RWPE1 (cell line): ENCODE data around the gene MYBBP1A.
"Not testable (repeated sequence)": the region's sequence is repeated elsewhere in the genome, so short reads cannot be mapped to it uniquely, and the experiment has no call there.

Source experiments
- CTCF ChIA-PET: fragments of 350-600 bp; sonication (Branson Sonifier 250); formaldehyde crosslinking; extraction: SDS; loops from one replicate; lab custom pipeline; 2021; lab: Yijun Ruan, JAX
- POLR2A ChIA-PET: fragments of 400-600 bp; formaldehyde crosslinking; extraction: SDS; loops from one replicate; lab custom pipeline; 2020; ENCODE audit warnings: antibody characterized with exemption; ENCODE audit not compliant: low non-redundant PET; lab: Yijun Ruan, JAX
- DNase-seq: peaks from one replicate; pipeline ENCODE4 v3.0.0; 2012; ENCODE audit warnings: low spot score
- H3K27ac ChIP-seq: fragments of 450-650 bp; 2 replicates; pipeline ENCODE4 v1.5.1; 2017
- TF ChIP-seq, protein P1 (sequence below): fragments of 450-650 bp; conservative IDR thresholded peaks from 2 replicates; pipeline ENCODE4 v1.5.1; 2017; ENCODE audit warnings: low read depth, mild to moderate bottlenecking

MYBBP1A gene, protein sequence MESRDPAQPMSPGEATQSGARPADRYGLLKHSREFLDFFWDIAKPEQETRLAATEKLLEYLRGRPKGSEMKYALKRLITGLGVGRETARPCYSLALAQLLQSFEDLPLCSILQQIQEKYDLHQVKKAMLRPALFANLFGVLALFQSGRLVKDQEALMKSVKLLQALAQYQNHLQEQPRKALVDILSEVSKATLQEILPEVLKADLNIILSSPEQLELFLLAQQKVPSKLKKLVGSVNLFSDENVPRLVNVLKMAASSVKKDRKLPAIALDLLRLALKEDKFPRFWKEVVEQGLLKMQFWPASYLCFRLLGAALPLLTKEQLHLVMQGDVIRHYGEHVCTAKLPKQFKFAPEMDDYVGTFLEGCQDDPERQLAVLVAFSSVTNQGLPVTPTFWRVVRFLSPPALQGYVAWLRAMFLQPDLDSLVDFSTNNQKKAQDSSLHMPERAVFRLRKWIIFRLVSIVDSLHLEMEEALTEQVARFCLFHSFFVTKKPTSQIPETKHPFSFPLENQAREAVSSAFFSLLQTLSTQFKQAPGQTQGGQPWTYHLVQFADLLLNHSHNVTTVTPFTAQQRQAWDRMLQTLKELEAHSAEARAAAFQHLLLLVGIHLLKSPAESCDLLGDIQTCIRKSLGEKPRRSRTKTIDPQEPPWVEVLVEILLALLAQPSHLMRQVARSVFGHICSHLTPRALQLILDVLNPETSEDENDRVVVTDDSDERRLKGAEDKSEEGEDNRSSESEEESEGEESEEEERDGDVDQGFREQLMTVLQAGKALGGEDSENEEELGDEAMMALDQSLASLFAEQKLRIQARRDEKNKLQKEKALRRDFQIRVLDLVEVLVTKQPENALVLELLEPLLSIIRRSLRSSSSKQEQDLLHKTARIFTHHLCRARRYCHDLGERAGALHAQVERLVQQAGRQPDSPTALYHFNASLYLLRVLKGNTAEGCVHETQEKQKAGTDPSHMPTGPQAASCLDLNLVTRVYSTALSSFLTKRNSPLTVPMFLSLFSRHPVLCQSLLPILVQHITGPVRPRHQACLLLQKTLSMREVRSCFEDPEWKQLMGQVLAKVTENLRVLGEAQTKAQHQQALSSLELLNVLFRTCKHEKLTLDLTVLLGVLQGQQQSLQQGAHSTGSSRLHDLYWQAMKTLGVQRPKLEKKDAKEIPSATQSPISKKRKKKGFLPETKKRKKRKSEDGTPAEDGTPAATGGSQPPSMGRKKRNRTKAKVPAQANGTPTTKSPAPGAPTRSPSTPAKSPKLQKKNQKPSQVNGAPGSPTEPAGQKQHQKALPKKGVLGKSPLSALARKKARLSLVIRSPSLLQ (N-terminal part only)

DNA sequence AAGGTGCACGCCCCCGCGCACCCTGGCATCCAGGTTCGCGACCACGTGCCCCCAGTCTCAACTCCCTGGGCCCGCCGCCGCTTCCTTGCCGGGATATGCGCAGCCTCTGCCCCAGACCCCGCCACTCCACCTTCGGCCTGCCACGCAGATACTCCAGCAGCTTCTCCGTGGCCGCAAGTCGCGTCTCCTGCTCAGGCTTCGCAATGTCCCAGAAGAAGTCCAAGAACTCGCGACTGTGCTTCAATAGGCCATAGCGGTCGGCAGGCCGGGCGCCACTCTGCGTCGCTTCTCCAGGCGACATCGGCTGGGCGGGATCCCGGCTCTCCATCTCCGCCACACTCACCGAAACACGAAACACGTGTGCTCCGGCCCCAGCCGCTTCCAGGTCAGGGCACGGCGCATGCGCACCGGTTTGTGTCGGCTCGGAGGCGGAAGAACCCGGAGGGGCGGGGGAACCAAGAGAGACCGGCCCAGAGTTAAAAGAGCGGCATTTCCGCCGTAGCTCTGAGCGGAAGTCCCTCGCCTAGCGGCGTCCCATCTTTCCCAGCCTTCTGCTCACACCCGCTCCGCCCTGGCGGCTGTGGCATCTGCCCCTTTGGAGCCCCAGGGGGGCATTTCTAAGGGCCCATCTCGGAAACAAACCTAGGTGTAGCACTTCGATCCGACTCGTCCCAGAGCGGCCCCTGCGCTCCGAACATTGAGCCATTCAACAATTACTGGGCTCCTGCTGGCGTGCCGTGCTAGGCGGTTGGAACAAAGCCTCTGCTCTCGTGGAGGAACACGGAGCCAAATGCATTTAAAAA, at the start of gene MYBBP1A:
Gene MYBBP1A, minus strand, starts transcription at position 388 of the 803 bp plus-strand sequence. Its CDS starts 60 bp downstream, at position 328.
- TF ChIP-seq, protein P1, sequence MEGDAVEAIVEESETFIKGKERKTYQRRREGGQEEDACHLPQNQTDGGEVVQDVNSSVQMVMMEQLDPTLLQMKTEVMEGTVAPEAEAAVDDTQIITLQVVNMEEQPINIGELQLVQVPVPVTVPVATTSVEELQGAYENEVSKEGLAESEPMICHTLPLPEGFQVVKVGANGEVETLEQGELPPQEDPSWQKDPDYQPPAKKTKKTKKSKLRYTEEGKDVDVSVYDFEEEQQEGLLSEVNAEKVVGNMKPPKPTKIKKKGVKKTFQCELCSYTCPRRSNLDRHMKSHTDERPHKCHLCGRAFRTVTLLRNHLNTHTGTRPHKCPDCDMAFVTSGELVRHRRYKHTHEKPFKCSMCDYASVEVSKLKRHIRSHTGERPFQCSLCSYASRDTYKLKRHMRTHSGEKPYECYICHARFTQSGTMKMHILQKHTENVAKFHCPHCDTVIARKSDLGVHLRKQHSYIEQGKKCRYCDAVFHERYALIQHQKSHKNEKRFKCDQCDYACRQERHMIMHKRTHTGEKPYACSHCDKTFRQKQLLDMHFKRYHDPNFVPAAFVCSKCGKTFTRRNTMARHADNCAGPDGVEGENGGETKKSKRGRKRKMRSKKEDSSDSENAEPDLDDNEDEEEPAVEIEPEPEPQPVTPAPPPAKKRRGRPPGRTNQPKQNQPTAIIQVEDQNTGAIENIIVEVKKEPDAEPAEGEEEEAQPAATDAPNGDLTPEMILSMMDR, result no peak
- CTCF ChIA-PET, result interaction anchor here (1.3 kb wide), 1 partner anchor 12 kb away, joined by 6 read pairs; no protein-coding TSS in a partner anchor
- peak within 1 kb of the TSS; percentile 72 for H3K27ac ChIP-seq
- POLR2A ChIA-PET, result no interaction called here
- DNase-seq, result peak; percentile 99

DNA sequence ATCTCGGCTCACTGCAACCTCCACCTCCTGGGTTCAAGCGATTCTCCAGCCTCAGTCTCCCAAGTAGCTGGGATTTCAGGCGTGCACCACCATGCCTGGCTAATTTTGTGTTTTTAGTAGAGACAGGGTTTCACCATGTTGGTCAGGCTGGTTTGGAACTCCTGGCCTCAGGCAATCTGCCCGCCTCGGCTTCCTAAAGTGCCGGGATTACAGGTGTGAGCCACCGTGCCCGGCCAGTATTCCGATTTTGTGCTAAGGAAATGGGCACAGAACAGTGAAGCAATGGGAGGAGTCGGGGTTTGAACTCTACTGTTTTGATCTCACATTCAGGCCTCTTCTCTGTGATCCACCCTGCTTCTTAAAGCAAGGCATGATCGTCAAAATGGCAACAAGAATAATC, 49.6 kb upstream of the MYBBP1A start:
- H3K27ac ChIP-seq, POLR2A ChIA-PET, DNase-seq, CTCF ChIA-PET: not testable (repeated sequence)

DNA sequence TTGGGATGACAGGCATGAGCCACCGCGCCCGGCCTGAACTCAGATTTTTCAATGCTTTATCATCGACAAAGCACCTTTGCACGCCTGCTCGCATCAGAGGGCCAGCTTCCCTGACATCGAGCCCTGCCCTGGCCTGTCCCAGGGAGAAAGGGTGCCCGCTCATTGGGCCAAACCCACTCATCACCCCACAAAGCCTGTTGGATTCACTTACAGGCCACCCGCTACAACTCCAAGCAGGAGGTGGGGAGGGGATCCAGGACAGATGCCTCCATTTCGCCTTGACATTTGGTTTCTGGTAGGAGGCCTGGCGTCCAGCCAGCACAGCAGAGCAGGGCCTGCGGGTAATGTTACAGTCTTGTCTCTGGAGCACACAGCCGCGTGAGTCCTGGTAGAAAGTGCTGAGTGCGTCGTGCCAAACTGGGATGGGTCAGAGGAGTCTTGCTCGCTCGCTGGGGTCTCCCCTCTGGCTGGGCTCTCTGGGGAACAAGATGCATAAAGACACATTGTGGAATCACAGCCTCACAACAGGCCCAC, 49.0 kb upstream of the MYBBP1A start:
- POLR2A ChIA-PET, result no interaction called here
- H3K27ac ChIP-seq, result peak overlapping the region; percentile 5; the same call in 1 of the 2 replicates
- TF ChIP-seq, protein P1, result no peak
- CTCF ChIA-PET, result interaction anchor here (0.5 kb wide), 1 partner anchor 12 kb away, joined by 3 read pairs; no protein-coding TSS in a partner anchor
- DNase-seq, result no peak

DNA sequence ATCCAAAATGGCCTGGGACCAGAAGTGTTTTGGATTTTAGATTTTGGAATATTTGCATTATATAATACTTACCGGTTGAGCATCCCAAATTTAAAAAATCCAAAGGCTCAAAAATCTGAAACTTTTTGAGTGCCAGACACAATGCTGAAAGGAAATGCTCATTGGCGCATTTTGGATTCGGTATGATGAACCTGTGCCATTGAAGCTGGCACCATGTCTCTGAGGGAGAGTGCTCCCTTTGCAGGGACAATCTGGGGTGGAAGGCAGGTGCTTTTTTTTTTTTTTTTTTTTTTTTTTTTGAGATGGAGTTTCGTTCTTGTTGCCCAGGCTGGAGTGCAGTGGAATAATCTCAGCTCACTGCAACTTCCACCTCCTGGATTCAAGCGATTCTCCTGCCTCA, 46.9 kb upstream of the MYBBP1A start:
- no peak for DNase-seq
- TF ChIP-seq, protein P1, result no peak
- POLR2A ChIA-PET, result no interaction called here
- no peak overlapping the region for H3K27ac ChIP-seq
- CTCF ChIA-PET, result no interaction called here

DNA sequence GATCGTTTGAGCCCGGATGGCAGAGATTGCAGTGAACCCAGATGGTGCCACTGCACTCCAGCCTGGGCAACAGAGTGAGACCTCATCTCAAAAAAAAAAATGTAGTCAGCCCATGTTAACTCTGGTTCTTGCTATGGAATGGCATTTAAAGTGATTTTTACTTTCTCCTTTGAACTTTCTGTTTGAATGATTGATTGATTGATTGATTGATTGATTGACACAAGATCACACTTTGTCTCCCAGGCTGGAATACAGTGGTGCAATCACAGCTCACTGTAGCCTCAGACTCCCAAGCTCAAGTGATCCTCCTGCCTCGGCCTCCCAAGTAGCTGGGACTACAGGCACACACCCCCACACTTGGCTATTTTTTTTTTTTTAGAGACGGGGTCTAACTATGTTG, 46.1 kb upstream of the MYBBP1A start:
- POLR2A ChIA-PET, result no interaction called here
- DNase-seq, result no peak
- TF ChIP-seq, protein P1, result no peak
- CTCF ChIA-PET, result no interaction called here
- H3K27ac ChIP-seq, result no peak overlapping the region

DNA sequence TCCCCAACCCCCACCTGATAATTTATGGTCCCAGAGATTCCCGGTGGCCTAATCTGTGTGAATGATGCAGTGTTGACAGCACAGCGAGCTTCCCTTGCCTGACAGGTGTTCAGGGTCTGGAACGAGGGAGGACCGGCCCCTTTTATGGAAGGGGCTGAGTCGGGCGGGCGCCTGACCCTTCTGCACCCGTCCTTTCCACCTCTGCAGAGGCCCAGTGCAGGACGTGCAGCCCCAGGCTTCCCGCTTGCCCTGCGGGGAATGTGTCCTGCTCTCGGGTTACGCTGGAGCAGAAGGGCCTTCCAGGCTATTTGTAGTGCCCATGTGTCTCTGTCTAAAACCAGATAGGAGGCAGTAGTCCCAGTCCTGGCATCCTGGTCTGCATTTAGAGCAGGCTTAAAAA, 45.4 kb upstream of the MYBBP1A start:
- TF ChIP-seq, protein P1, result no peak
- no peak for DNase-seq
- ChIA-PET POLR2A (no interaction called here), CTCF (interaction anchor here (0.8 to 2.4 kb wide), 2 partner anchors 34 to 90 kb away, joined by 5 to 7 read pairs; no protein-coding TSS in a partner anchor)
- no peak overlapping the region for H3K27ac ChIP-seq
